HUES64 (cell line): ENCODE data around the gene NEMF.
"Not testable (repeated sequence)": the region's sequence is repeated elsewhere in the genome, so short reads cannot be mapped to it uniquely, and the experiment has no call there.

Experiments used
- H3K27ac ChIP-seq: 2 replicates; pipeline ENCODE4 v1.7.0; 2013; ENCODE audit warnings: low read depth, low read length, inconsistent platforms
- H3K27me3 ChIP-seq: 2 replicates; pipeline ENCODE4 v1.6.1; 2013; ENCODE audit warnings: mild to moderate bottlenecking, low read length; ENCODE audit not compliant: insufficient read depth
- H3K36me3 ChIP-seq: 2 replicates; pipeline ENCODE4 v1.6.1; 2013; ENCODE audit warnings: mild to moderate bottlenecking, low read length; ENCODE audit not compliant: insufficient read depth
- H3K4me1 ChIP-seq: 2 replicates; pipeline ENCODE4 v1.6.1; 2013; ENCODE audit warnings: mild to moderate bottlenecking, low read length, moderate library complexity; ENCODE audit not compliant: insufficient read depth
- H3K4me3 ChIP-seq: 2 replicates; pipeline ENCODE4 v1.5.1; 2013; ENCODE audit warnings: mild to moderate bottlenecking, low read length, moderate library complexity
- H3K9ac ChIP-seq: 2 replicates; pipeline ENCODE4 v1.6.1; 2013; ENCODE audit warnings: mild to moderate bottlenecking, low read depth, low read length
- H3K9me3 ChIP-seq: 2 replicates; pipeline ENCODE4 v1.6.1; 2013; ENCODE audit warnings: low read depth, low read length; ENCODE audit not compliant: insufficient read depth
- WGBS: fragments of 150-250, 120-280 bp; methylation state at CpG from one replicate; pipeline ENCODE4 v1.1.7; 2013; ENCODE audit warnings: missing lambda C conversion rate; 5-methylcytosine and 5-hydroxymethylcytosine counted together

The NEMF gene

GRCh38 chr14:49735669-49736068 is 116.9 kb downstream of the NEMF start:
- 85% methylated on average over 4 of the region's 4 CpGs for WGBS
- H3K36me3 ChIP-seq, H3K27ac ChIP-seq, H3K9ac ChIP-seq, H3K27me3 ChIP-seq, H3K4me1 ChIP-seq, H3K9me3 ChIP-seq, H3K4me3 ChIP-seq: not testable (repeated sequence)

- Histone ChIP-seq H3K9ac (no peak overlapping the region), H3K4me1 (no peaks in the 10 kb centered on the region), H3K4me3 (no peak overlapping the region), H3K27me3 (no peaks in the 10 kb centered on the region), H3K9me3 (no peaks in the 10 kb centered on the region), H3K27ac (no peak overlapping the region), H3K36me3 (no peaks in the 10 kb centered on the region)
Measured at GRCh38 chr14:49733836-49734235, 118.8 kb downstream of the NEMF start.

GRCh38 chr14:49732896-49733295 is 119.7 kb downstream of the NEMF start:
- Histone ChIP-seq H3K9ac (no peak overlapping the region), H3K36me3 (no peaks in the 10 kb centered on the region), H3K9me3 (no peaks in the 10 kb centered on the region), H3K27ac (no peak overlapping the region), H3K4me1 (no peaks in the 10 kb centered on the region), H3K27me3 (no peaks in the 10 kb centered on the region), H3K4me3 (no peak overlapping the region)
- 85% methylated on average over 2 of the region's 3 CpGs for WGBS
